ENCODE data around the gene ZNF557.

The ZNF557 gene

GRCh38 chr19:7076151-7076550 lies 6.6 kb downstream of the ZNF557 start:
- no peak for FAIRE-seq

- no peak for FAIRE-seq
These were observed 8.5 kb downstream of the ZNF557 start for GRCh38 chr19:7078008-7078407.

DNA sequence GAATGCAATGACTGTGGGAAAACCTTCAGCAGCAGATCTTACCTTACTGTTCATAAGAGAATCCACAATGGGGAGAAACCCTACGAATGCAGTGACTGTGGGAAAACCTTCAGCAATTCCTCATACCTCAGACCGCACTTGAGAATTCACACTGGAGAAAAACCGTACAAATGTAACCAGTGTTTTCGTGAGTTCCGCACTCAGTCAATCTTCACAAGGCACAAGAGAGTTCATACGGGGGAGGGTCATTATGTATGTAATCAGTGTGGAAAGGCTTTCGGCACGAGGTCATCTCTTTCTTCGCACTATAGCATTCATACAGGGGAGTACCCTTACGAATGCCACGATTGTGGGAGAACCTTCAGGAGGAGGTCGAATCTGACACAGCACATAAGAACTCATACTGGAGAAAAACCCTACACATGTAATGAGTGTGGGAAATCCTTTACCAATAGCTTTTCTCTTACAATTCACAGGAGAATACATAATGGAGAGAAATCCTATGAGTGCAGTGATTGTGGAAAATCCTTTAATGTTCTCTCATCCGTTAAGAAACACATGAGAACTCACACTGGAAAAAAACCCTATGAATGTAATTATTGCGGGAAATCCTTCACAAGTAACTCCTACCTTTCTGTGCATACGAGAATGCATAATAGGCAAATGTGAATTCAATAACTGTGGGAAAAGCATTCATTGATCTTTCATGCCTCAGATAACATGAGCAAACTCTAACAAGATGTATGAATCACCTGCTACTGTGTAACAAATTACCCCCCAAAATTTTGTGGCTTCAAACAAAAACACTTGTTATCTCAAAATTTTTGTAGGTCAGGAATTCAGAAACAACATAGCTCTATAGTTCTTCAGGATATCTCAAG lies 13.8 kb downstream of the ZNF557 start:
- no peak for FAIRE-seq

GRCh38 chr19:7088999-7089398 lies 19.5 kb downstream of the ZNF557 start:
- no peak for FAIRE-seq

GRCh38 chr19:7098096-7098495 lies 28.6 kb downstream of the ZNF557 start:
- FAIRE-seq: no peak

DNA sequence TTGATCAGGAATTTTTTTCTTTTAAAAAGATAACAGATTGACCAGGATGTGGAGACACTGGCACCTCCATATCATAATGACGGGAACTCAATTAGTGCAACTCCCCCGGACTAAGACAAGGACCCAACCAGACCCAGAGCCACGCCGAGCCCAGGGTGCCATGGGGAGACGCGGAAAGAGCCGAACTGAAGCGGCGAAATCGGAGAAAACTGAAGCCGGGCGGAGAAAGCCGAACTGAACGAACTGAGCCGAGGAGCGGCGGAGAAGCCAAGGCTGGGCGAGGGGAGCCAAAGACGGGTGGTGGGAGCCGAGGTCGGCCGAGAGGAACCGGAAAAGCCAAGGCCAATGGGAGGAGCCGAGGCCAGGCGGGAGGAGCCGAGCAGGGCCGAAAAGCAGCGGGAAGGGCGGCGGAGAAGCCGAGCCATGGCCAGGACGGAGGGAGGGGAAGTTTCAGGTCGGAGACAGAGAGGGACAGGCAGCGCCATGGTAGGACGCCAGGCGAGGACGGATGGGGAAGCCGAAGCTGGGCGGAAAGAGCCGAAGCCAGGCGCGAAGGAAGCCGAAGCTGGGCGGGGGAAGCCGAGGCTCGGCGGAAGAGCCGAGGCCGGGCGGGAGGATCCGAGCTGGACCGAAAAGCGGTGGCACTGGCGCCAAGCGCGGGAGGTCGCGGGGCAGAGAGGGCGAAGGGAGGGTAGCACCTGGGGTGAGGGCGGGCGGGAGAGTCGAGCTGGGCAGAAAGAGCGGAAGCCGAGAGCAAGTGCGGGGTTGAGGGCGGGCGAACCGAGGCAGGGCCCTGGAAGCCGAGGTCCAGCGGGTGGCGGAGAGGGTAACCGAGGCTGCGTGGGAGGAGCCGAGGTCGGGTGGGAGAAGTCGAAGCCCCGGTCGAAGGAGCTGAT lies 29.4 kb downstream of the ZNF557 start:
- FAIRE-seq: no peak

- no peak for FAIRE-seq
These were observed 30.1 kb downstream of the ZNF557 start for GRCh38 chr19:7099597-7099921.

- no peak for FAIRE-seq
These were observed 32.2 kb downstream of the ZNF557 start for GRCh38 chr19:7101498-7102253.

- no peak for FAIRE-seq
These were observed 35.4 kb downstream of the ZNF557 start for GRCh38 chr19:7104747-7105447.

- no peak for FAIRE-seq
These were observed 37.5 kb downstream of the ZNF557 start for GRCh38 chr19:7106711-7107657.

DNA sequence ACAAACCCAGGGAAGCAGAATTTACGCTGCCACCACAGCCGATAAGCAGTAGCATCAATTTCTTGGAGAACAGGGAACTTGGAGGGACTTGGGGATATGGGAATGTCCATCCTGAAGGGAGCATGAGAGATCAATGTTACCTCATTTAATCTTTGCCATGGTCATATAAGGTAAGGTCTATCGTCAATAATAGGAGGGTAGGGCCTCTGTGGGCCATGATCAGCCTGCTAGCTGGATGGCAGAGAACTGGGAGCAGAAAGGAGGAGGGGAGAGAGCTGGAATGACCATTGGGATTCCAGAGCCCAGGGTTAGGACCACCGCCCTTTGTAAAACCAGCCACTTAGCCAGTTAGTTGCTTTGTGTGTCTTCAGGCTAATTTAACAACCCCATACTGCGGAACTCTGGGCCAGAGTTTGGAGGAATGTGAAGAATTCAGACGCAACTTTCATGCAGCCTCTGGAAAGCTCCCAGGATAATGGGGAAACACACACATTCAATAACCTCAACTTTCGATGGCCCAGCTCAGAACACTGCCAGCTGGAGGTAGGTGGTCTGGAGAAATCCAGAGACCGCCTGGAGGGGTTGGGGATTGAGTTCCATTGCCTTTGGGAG lies 40.3 kb downstream of the ZNF557 start:
- FAIRE-seq: no peak

- FAIRE-seq: no peak
These were observed 43.2 kb downstream of the ZNF557 start for GRCh38 chr19:7112675-7113074.

DNA sequence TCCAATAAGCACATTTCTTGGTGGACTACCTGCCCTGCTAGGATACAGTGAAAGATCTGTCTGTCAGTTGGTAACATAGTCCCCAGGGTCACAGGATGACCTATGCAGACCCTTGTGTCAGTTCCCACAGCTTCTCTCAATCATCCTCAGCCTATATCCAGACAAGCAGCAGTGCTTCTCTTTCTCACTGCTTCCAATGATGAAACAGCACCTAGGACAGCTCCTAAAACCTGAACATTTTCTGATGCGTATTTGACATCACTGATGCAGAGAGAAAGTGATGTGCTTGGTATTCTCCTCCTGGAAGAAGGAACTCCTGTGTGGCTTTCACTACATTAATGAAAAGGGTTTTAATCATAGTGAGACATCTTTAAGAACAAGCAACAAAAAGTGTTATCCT lies 43.7 kb downstream of the ZNF557 start:
- FAIRE-seq: no peak

GRCh38 chr19:7115721-7116120 lies 46.2 kb downstream of the ZNF557 start:
- no peak for FAIRE-seq

DNA sequence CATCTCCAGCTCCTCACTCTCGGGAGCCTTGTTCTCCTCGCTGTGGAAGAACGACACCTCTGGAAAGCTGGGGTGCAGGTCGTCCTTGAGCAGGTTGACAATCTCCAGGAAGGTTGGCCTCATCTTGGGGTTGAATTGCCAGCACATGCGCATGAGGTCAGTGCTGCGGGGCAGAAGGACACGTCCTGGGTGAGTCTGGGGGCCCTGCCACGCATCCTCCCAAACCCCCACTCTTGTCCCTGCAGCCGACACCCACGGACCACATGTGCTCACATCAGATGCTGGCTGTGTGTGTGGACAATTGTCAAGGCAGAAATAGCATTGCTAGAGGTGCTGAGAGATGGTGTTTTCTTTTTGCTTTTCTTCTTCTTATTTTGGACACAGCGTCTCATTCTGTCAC lies 47.7 kb downstream of the ZNF557 start:
- no peak for FAIRE-seq

DNA sequence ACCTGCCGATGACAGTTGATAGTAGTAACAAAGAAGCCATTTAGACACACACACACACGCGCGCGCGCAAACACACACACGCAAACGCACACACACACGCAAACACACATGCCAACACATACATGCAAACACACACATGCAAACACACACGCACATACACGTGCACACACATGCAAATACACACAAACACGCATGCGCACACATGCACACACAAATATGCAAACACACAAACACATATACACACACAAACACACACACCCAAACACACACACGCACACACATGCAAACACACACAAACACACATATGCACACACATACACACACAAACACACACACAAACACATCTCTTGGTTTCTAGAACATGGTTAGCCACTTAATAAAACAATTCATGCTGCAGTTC lies 50.1 kb downstream of the ZNF557 start:
- no peak for FAIRE-seq

DNA sequence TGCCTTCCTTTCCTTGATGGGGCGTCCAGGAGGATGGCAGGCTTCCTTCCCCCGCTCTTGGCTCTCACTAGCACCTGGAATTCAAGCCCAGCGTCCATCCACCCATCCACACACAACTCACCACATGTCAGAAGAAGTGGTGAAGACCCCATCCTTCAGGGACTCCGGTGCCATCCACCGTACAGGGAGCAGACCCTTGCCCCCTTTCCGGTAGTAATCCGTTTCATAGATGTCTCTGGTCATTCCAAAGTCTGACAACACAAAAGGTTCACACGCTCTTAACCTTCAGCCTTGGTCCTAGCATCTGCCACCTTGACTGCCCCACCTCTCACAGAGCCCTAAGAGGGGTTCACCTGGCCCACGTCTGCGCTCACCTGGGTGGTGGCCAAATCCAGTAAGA lies 51.0 kb downstream of the ZNF557 start:
- FAIRE-seq: no peak

DNA sequence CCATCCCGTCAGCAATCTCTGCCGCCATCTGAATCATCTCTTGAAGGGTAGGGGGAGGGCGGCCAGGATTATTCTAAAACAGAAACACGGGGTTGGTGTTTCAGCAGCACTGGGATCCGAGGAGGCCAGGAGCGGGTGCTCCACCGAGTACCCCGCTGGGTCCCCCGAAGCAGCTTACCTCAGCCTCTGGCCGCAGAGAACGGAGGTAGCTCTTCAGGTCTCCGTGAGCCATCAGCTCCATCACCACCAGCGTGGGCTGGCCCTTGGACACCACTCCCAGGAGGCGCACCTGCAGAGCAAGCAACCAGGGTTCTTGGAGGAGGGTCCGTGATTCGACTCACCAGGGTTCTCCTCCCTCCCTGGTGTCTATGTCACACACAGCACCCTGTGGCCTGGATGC lies 53.2 kb downstream of the ZNF557 start:
- no peak for FAIRE-seq

DNA sequence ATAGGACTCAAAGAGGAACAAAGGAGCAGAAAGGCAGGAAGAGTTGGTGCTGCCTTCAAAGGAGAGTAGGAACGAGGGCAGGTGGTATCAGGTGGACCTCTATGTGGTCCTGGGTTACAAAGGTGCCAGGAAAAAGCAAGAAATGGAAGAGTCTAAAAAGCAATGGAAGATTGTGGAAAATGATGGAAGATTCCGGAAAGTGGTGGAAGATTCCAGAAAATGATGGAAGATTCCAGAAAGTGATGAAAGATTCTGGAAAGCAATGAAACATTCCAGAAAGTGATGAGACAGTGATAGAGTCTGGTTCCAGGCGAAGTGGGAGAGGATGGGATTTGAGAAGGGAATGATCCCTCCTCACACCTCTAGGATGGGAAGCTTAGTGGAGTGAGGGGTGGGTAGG lies 55.3 kb downstream of the ZNF557 start:
- no peak for FAIRE-seq

- FAIRE-seq: no peak
These were observed 55.7 kb downstream of the ZNF557 start for GRCh38 chr19:7125221-7125620.

DNA sequence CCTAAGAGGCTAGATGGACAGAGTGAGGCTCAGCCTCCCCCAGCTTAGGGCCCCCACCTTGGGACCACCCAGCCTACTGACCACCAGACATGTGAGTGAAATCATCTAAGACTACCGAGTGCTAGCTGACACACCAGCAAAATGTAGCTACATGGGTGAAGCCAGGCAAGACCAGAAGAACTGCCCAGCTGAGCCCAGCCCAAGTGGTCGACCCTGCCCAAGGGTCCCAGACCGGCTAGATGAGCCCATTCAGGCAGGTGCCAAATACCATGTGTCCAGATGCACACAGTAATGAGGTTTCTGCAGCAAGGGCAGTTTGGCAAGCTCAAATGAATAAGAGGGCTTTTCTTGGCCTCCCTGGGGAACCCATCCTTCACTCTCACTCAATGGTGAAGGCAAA lies 56.6 kb downstream of the ZNF557 start:
- FAIRE-seq: no peak

Data from islet of Langerhans (tissue), 1 donor.